ENCODE data around the gene HOXA2. TPM values are rescaled to one million over a fixed set of nuclear protein-coding genes. Genes with fewer than 3 reads are reported as not detected.

HOXA2 gene
- total and polyA plus RNA-seq, 2 of the 8 experiments (the other 6 are each of a cell fraction or from before 2014, with no cell fraction given), result not detected

- TF ChIP-seq CTCF (IDR thresholded peaks at IDR 0.05; ENCODE audit: control extremely low read depth in 1 of 3, insufficient read depth in 1 of 3, low read depth in 1 of 3, low read length in 3 of 3), result no peak
- TF ChIP-seq RBBP5 (IDR thresholded peaks at IDR 0.05; ENCODE audit: borderline replicate concordance, low read depth, low read length), result no peak
- no peak for TF ChIP-seq SP2 (IDR thresholded peaks at IDR 0.05; ENCODE audit: low read length)
- TF ChIP-seq KDM4A (IDR thresholded peaks at IDR 0.05; ENCODE audit: low read depth, low read length, severe bottlenecking), result peak; percentile 84
- no peak for TF ChIP-seq TBP (IDR thresholded peaks at IDR 0.05; ENCODE audit: low read depth, low read length)
- TF ChIP-seq CBX5 (IDR thresholded peaks at IDR 0.05; ENCODE audit: low read depth, low read length), result no peak
- TF ChIP-seq SP4 (IDR thresholded peaks at IDR 0.05; ENCODE audit: low read length), result no peak
- TF ChIP-seq RNF2 (IDR thresholded peaks at IDR 0.05; ENCODE audit: borderline replicate concordance, low read depth, low read length, missing control alignments, poor library complexity, severe bottlenecking), result peak; percentile 94
- no peak for TF ChIP-seq TAF1 (IDR thresholded peaks at IDR 0.05; ENCODE audit: low read depth, low read length)
- TF ChIP-seq ATF2 (IDR thresholded peaks at IDR 0.05; ENCODE audit: low read length), result no peak
- peak; percentile 92 for TF ChIP-seq SUZ12 (IDR thresholded peaks at IDR 0.05; ENCODE audit: low read length)
- peak; percentile 75 for TF ChIP-seq MAX (IDR thresholded peaks at IDR 0.05)
- peak; percentile 76 for TF ChIP-seq EZH2 (IDR thresholded peaks at IDR 0.05; ENCODE audit: low read depth, low read length, severe bottlenecking)
- no peak for TF ChIP-seq HDAC6 (IDR thresholded peaks at IDR 0.05; ENCODE audit: low read depth, low read length)
- no peak for TF ChIP-seq ZNF274 (IDR thresholded peaks at IDR 0.05; ENCODE audit: borderline replicate concordance, extremely low read depth, low read length)
- TF ChIP-seq CREB1 (IDR thresholded peaks at IDR 0.05), result 0 out of 2 replicates have a peak, but pooled peaks have one; percentile 45
- no peak for TF ChIP-seq SIN3A (conservative IDR thresholded peaks at IDR 0.05 in 1 of 2, IDR thresholded peaks at IDR 0.05 in 1 of 2; ENCODE audit: low read depth in 1 of 2, low read length in 2 of 2)
- TF ChIP-seq BACH1 (IDR thresholded peaks at IDR 0.05; ENCODE audit: low read length), result 0 out of 2 replicates have a peak, but pooled peaks have one; percentile 19
- no peak for TF ChIP-seq GTF2F1 (IDR thresholded peaks at IDR 0.05; ENCODE audit: borderline replicate concordance, low read depth, low read length)
Measured at GRCh38 chr7:27130540-27131389, 28.3 kb upstream of the HOXA2 start, which contains the start of gene HOXA4 (continued).
